CMK (cell line): ENCODE measurements around the gene MYO3B.
"Not testable (repeated sequence)": the region's sequence is repeated elsewhere in the genome, so short reads cannot be mapped to it uniquely, and the experiment has no call there.

Experiments used
- DNase-seq: peaks from one replicate; pipeline ENCODE4 v3.0.0-alpha.2; 2010; ENCODE audit warnings: low read depth

MYO3B gene

GRCh38 chr2:170472498-170472897 lies 294.6 kb downstream of the MYO3B start:
- not testable (repeated sequence) for DNase-seq

GRCh38 chr2:170475878-170476277 lies 297.9 kb downstream of the MYO3B start:
- no peak for DNase-seq

- no peak for DNase-seq
Measured at GRCh38 chr2:170477630-170478029, 299.7 kb downstream of the MYO3B start.

GRCh38 chr2:170481201-170481600 lies 303.3 kb downstream of the MYO3B start:
- no peak for DNase-seq

- no peak for DNase-seq
Measured at GRCh38 chr2:170484552-170484951, 306.6 kb downstream of the MYO3B start.

- DNase-seq = no peak
Measured at GRCh38 chr2:170485254-170486026, 307.5 kb downstream of the MYO3B start.

- no peak for DNase-seq
Measured at GRCh38 chr2:170486730-170487129, 308.8 kb downstream of the MYO3B start.

- no peak for DNase-seq
Measured at GRCh38 chr2:170488807-170489206, 310.9 kb downstream of the MYO3B start.

GRCh38 chr2:170492010-170492409 lies 314.1 kb downstream of the MYO3B start:
- DNase-seq = no peak

GRCh38 chr2:170493426-170494097 lies 315.6 kb downstream of the MYO3B start:
- no peak for DNase-seq

GRCh38 chr2:170495896-170496295 lies 317.9 kb downstream of the MYO3B start:
- DNase-seq = no peak

- DNase-seq = no peak
Measured at GRCh38 chr2:170498619-170499018, 320.7 kb downstream of the MYO3B start.

GRCh38 chr2:170500104-170500503 lies 322.2 kb downstream of the MYO3B start:
- DNase-seq = no peak

GRCh38 chr2:170500770-170501169 lies 322.8 kb downstream of the MYO3B start:
- no peak for DNase-seq

GRCh38 chr2:170501421-170502043 lies 323.6 kb downstream of the MYO3B start:
- no peak for DNase-seq

- no peak for DNase-seq
Measured at GRCh38 chr2:170502361-170503130, 324.6 kb downstream of the MYO3B start.

- no peak for DNase-seq
Measured at GRCh38 chr2:170503563-170503962, 325.6 kb downstream of the MYO3B start.

- no peak for DNase-seq
Measured at GRCh38 chr2:170503971-170504809, 326.2 kb downstream of the MYO3B start.

GRCh38 chr2:170504810-170505145 lies 326.8 kb downstream of the MYO3B start:
- no peak for DNase-seq

GRCh38 chr2:170505631-170506275 lies 327.8 kb downstream of the MYO3B start:
- no peak for DNase-seq
